Heart left ventricle (tissue), 16 donors: ENCODE results near the gene FNBP1. TPM values are rescaled to one million over a fixed set of nuclear protein-coding genes. Genes with fewer than 3 reads are reported as not detected.

Experiments used
- ATAC-seq, 4 donors: fragments of 200-7000 bp; cut with Tn5 transposase; one replicate each; pipeline ENCODE4 v1.9.1; 2020 to 2022; ENCODE audit warnings: moderate library complexity in 4 of 4, mild to moderate bottlenecking in 3 of 4, moderate number of reproducible peaks in 1 of 4
- DNase-seq, 5 donors: peaks; one replicate each; pipeline ENCODE4 v3.0.0-alpha.2; 2020
- H3K27ac ChIP-seq, 12 donors: fragments of 200-600 bp; sonication (generic) in 4 of 12; one replicate each; pipeline versions ENCODE4 v1.5.0 to v1.8.0; 2016 to 2022; ENCODE audit warnings: mild to moderate bottlenecking in 2 of 12
- H3K27me3 ChIP-seq, 9 donors: fragments of 200-600 bp; sonication (generic) in 2 of 9; one replicate each; pipeline versions ENCODE4 v1.5.1 to v1.8.0; 2016 to 2022; ENCODE audit warnings: mild to moderate bottlenecking in 3 of 9
- H3K36me3 ChIP-seq, 9 donors: fragments of 200-600 bp; sonication (generic) in 2 of 9; one replicate each; pipeline versions ENCODE4 v1.5.0 to v1.8.0; 2018 to 2022; ENCODE audit warnings: mild to moderate bottlenecking in 2 of 9
- H3K4me1 ChIP-seq, 12 donors: fragments of 200-600 bp; sonication (generic) in 4 of 12; one replicate each; pipeline versions ENCODE4 v1.5.0 to v1.8.0; 2016 to 2022; ENCODE audit warnings: mild to moderate bottlenecking in 3 of 12
- H3K4me3 ChIP-seq, 12 donors: fragments of 200-600 bp; sonication (generic) in 4 of 12; one replicate each; pipeline versions ENCODE4 v1.5.0 to v1.8.0; 2017 to 2022; ENCODE audit warnings: mild to moderate bottlenecking in 9 of 12, moderate library complexity in 4 of 12
- H3K9me3 ChIP-seq, 12 donors: fragments of 200-600 bp; sonication (generic) in 4 of 12; one replicate each; pipeline versions ENCODE4 v1.5.0 to v1.8.0; 2016 to 2022; ENCODE audit warnings: mild to moderate bottlenecking in 1 of 12
- POLR2A ChIP-seq, 2 donors: fragments of 450-650 bp; IDR thresholded peaks; one replicate each; pipeline ENCODE4 v1.6.1; 2017; ENCODE audit warnings: antibody characterized with exemption in 2 of 2, mild to moderate bottlenecking in 2 of 2, moderate library complexity in 2 of 2
- WGBS, 4 donors: extraction: QIAGEN DNeasy Blood & Tissue Kit in 2 of 4; methylation state at CpG; one replicate each; pipeline versions ENCODE4 v1.1.5 to v1.1.7; 2013 to 2018; 5-methylcytosine and 5-hydroxymethylcytosine counted together
- intact Hi-C, 10 donors: fragments of 100-400 bp; cut with DNase I; formaldehyde crosslinking; loops; one replicate each; pipeline versions ENCODE4 v1.11.1 to v1.14.2; 2022
- polyA plus RNA-seq, 2 donors: library from polyadenylated mRNA; stranded (reverse); fragments of 200-250 nt; gene quantifications; one replicate each; pipeline ENCODE4 v1.2.3, GENCODE V29; 2013
- total RNA-seq, 9 donors: library from RNA; depleted of rRNA in 2 of 9; stranded (reverse); fragments of >200 nt in 2 of 9; fragmentation: NEBNext Ultra II Directional in 3 of 9; extraction: Animal tissue kit (Norgen Biotek cat#: 25700) in 3 of 9; gene quantifications; one replicate each; pipeline versions ENCODE4 v1.1.0 to v1.2.4, GENCODE V29; 2016 to 2023
- TF ChIP-seq, protein P1 (sequence below), 12 donors: fragments of 200-600 bp; sonication (generic) in 4 of 12; IDR thresholded peaks; one replicate each; pipeline versions ENCODE4 v1.5.0 to v1.8.0; 2018 to 2022; ENCODE audit warnings: antibody characterized with exemption in 12 of 12, mild to moderate bottlenecking in 5 of 12
- donor health status: ischemic (EF 13 %, LVEDD 7.1; RV severe dilation, severe dysfunction).
- donor health status: healthy with polysubstance abuse.
- donor health status: DM: no; HTN: yes; CAD: no.
- donor health status: DM: no; HTN: no; CAD: no.
- donor health status: ischemic (EF 25% LVEDD 6.9; RV normal size, moderate dysfunction).
- donor health status: ischemic (EF 25% LVEDD 5.7; RV mildly dilated, moderate dysfunction).
- donor health status: healthy.
- donor health status: DM: yes; HTN: yes; CAD: no.
- donor health status: ischemic (EF 35%, LVEDD 5.7; RV mildly dilated, moderate dysfunction).
- donor health status: nonischemic (EF 11% LVEDD 7.7; RV severe dilation, severe dysfunction).
- donor health status: DM: yes; HTN: yes; CAD: no.
- donor health status: PGD.
- donor health status: ischemic (EF 29% LVEDD 5.4; RV normal size, mild dysfunction).
- donor health status: nonischemic (EF 23%, LVEDD 6.1; RV moderate dilation, normal function).

The FNBP1 gene
- total and polyA plus RNA-seq, 11 donors, result 6.9 to 47.3 (median 24.1) TPM

DNA sequence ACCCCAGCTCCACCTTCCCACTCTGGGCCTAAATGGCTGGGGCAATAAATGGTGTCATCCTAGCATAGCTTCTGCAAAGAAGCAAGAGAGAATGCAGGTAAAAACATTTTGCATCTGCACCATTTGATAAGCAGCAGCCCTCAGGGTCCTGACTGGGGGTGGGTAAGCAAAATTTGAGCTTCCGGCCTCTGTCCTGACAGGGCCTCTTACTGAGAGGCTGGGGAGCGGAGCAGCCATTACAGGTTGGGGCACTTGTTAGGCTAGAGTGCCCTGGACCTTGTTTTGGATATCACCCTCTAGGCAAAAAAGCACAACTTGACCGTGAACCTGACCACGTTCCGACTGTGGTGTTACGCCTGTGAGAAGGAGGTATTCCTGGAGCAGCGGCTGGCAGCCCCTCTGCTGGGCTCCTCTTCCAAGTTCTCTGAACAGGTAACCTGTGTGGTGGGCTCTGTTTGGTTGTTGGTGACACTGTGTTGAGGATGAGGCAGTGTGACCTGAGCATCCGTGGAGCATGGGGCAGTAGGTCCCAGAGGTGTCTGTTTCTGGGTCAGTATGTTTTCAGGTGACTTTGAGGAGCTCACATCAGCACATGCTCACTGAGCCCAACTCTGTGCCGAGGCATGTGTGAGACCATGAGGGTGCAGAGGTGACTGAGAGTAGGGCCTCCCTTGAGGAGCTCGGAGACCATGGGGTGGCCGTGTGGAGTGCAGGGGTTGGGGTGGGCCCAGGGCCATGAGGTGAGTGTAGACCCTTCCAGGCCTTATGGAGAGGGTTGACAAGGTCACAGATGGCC lies 184.6 kb downstream of the FNBP1 start:
- peaks cover 0 to 90% (median 80%) of the 10 kb centered on the region in 9 donors for H3K36me3 ChIP-seq
- no peak for DNase-seq

DNA sequence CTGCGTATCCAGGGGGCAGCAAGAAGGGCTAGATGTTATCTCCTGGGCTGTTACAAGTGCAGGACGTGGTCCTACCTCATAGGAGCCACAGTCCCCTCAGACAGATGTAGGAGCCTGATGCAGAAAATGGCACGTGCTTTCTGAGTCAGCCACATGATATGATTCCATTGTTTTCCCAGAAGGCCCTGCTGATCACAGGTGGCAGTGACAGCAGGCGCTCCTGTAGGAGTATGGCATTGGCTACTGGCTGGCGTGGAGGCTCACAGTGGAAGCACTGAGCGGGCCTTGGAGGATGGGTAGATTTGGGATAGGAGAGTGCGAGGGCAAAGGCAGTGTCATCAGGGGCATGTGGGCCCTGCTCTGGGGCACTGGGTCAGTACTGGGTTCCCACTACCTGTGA lies 185.8 kb downstream of the FNBP1 start:
- H3K27me3 ChIP-seq, result no peaks in the 10 kb centered on the region
- H3K4me3 ChIP-seq, result no peak overlapping the region
- 90 to 94% (median 90%) methylated on average over 7 of the region's 7 CpGs for WGBS, 4 donors
- no peak for ATAC-seq
- peaks cover 0 to 91% (median 82%) of the 10 kb centered on the region in 9 donors for H3K36me3 ChIP-seq
- no peaks in the 10 kb centered on the region for H3K4me1 ChIP-seq
- H3K27ac ChIP-seq, result no peak overlapping the region
- H3K9me3 ChIP-seq, result no peaks in the 10 kb centered on the region
- intact Hi-C loops, result no loop called here
- no peak for DNase-seq
- TF ChIP-seq, protein P1, sequence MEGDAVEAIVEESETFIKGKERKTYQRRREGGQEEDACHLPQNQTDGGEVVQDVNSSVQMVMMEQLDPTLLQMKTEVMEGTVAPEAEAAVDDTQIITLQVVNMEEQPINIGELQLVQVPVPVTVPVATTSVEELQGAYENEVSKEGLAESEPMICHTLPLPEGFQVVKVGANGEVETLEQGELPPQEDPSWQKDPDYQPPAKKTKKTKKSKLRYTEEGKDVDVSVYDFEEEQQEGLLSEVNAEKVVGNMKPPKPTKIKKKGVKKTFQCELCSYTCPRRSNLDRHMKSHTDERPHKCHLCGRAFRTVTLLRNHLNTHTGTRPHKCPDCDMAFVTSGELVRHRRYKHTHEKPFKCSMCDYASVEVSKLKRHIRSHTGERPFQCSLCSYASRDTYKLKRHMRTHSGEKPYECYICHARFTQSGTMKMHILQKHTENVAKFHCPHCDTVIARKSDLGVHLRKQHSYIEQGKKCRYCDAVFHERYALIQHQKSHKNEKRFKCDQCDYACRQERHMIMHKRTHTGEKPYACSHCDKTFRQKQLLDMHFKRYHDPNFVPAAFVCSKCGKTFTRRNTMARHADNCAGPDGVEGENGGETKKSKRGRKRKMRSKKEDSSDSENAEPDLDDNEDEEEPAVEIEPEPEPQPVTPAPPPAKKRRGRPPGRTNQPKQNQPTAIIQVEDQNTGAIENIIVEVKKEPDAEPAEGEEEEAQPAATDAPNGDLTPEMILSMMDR (IDR thresholded peaks at IDR 0.05), result no peak
- no peak for TF ChIP-seq POLR2A (IDR thresholded peaks at IDR 0.05)

More for the DNA sequence above, 184.6 kb downstream of the FNBP1 start:
- 82 to 95% (median 90%) methylated on average over 10 to 11 of the region's 11 CpGs for WGBS, 4 donors
- Histone ChIP-seq H3K9me3 (no peaks in the 10 kb centered on the region), H3K27me3 (no peaks in the 10 kb centered on the region), H3K27ac (no peak overlapping the region), H3K4me1 (peaks cover 0 to 10% (median 0%) of the 10 kb centered on the region in 12 donors), H3K4me3 (no peak overlapping the region)
- no peak for ATAC-seq
- no peak for TF ChIP-seq POLR2A (IDR thresholded peaks at IDR 0.05)
- TF ChIP-seq, protein P1 (IDR thresholded peaks at IDR 0.05), result no peak
- intact Hi-C loops, result no loop called here

DNA sequence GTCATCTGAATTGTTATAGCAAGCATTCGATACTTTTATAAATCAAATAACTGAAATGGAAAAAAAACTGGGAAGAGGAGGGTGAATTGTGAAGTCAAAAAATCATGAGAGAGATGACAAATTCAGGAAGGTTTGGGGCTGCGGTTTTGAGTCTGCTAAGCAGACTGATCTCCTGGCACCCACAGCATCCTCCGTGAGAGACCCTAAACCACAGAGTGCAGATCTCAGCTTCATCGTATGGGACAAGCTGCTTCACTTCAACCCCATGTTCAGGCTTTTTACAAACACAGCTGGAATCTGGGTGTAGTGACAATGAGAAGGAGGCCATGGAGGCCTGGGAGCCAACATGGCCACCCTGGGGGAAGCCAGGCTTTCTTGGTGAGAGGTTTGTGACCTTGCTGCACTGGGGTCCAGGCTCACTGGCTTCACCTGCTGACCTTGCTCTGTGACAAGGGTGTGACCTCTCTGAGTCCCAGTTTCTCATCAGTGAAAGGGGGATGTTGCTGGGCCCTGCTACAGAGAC lies 188.3 kb downstream of the FNBP1 start:
- peaks cover 0 to 96% (median 87%) of the 10 kb centered on the region in 9 donors for H3K36me3 ChIP-seq
- no peaks in the 10 kb centered on the region for H3K9me3 ChIP-seq
- H3K4me1 ChIP-seq, result no peaks in the 10 kb centered on the region
- H3K27me3 ChIP-seq, result no peaks in the 10 kb centered on the region
- TF ChIP-seq POLR2A (IDR thresholded peaks at IDR 0.05), result no peak
- TF ChIP-seq, protein P1 (IDR thresholded peaks at IDR 0.05), result no peak
- no peak overlapping the region for H3K4me3 ChIP-seq
- intact Hi-C loops, result no loop called here
- WGBS, 4 donors, result 90 to 95% (median 91%) methylated on average over 4 of the region's 4 CpGs
- no peak overlapping the region for H3K27ac ChIP-seq
- ATAC-seq, result no peak
- no peak for DNase-seq

DNA sequence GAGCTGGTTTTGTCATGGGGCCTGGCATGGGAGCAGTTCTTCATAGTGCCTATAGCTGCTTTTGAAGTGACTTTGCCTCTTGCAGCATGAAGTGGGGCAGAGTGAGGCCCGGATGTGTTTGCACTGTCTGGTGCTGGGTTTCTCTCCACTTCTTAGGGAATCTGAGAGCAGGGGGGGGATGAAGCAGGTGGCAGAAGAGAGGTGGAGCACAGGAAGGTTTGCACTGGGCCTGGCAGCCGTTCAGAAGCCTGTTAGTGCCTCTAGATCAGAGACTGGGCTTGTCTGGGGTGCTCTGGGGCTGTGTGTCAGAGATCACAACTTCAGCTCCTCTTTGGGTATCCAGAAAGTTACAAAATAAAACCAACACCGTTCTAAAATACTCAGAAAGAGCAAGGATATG lies 189.4 kb downstream of the FNBP1 start:
- DNase-seq, result no peak
- no peak for ATAC-seq
- WGBS, 4 donors, result 56 to 84% (median 59%) methylated on average over 3 of the region's 3 CpGs
- no peaks in the 10 kb centered on the region for H3K9me3 ChIP-seq
- H3K36me3 ChIP-seq, result peaks cover 0 to 87% (median 83%) of the 10 kb centered on the region in 9 donors
- TF ChIP-seq, protein P1 (IDR thresholded peaks at IDR 0.05), result no peak
- TF ChIP-seq POLR2A (IDR thresholded peaks at IDR 0.05), result no peak
- no peak overlapping the region for H3K4me3 ChIP-seq
- H3K4me1 ChIP-seq, result no peaks in the 10 kb centered on the region
- no peak overlapping the region for H3K27ac ChIP-seq
- intact Hi-C loops, result no loop called here
- no peaks in the 10 kb centered on the region for H3K27me3 ChIP-seq
